A549 (cell line): ENCODE data around the gene PRDM2.

Experiments used
- CHD4 ChIP-seq: fragments of 200-600 bp; sonication (generic); IDR thresholded peaks from 2 replicates; pipeline ENCODE4 v1.6.1; 2016; ENCODE audit warnings: antibody characterized with exemption, mild to moderate bottlenecking, borderline replicate concordance
- CTCF ChIP-seq: fragments of >200 bp; sonication (Bioruptor Twin); formaldehyde crosslinking; IDR thresholded peaks from 3 replicates; pipeline ENCODE4 v1.5.1; 2016
- FOSL2 ChIP-seq, 2 experiments: fragments of 450-650 bp in 1 of 2; fragments of >200 bp in 1 of 2; sonication (Bioruptor Twin) in 1 of 2; formaldehyde crosslinking; IDR thresholded peaks; 2 replicates each; pipeline versions ENCODE4 v1.5.0 to v1.6.1; 2016 to 2020; ENCODE audit warnings: mild to moderate bottlenecking in 1 of 2, moderate library complexity in 1 of 2
- MAX ChIP-seq: IDR thresholded peaks from 2 replicates; pipeline ENCODE4 v1.6.1; 2012
- POLR2A ChIP-seq: IDR thresholded peaks from 2 replicates; pipeline ENCODE4 v1.6.1; 2012; ENCODE audit warnings: mild to moderate bottlenecking, low read length
- SMC3 ChIP-seq: fragments of >200 bp; sonication (Bioruptor Twin); formaldehyde crosslinking; IDR thresholded peaks from 3 replicates; pipeline ENCODE4 v1.6.1; 2018; ENCODE audit warnings: inconsistent platforms
- SREBF2 ChIP-seq: fragments of 450-650 bp; IDR thresholded peaks from 2 replicates; pipeline ENCODE4 v1.6.1; 2014; ENCODE audit warnings: mild to moderate bottlenecking, moderate library complexity

- TF ChIP-seq FOSL2 (IDR thresholded peaks at IDR 0.05) (no peak), FOSL2 (CRISPR knock-in tag; IDR thresholded peaks at IDR 0.05) (no peak), MAX (no peak), POLR2A (no peak), CTCF (no peak), SREBF2 (no peak), SMC3 (no peak), CHD4 (no peak)
Measured at GRCh38 chr1:13783551-13783950, 83.6 kb downstream of the PRDM2 start.
